Measurements from ENCODE around the gene BCAP29. TPM values are rescaled to one million over a fixed set of nuclear protein-coding genes. Genes with fewer than 3 reads are reported as not detected.

The BCAP29 gene
- total and polyA plus RNA-seq, 2 of the 4 experiments (the other 2 are of a cell fraction), result 33.0 to 35.1 TPM

- Histone ChIP-seq H3K36me3 (ENCODE audit: control insufficient read depth, insufficient read depth, low read length) (no peaks in the 10 kb centered on the region), H2AK9ac (replicated peaks; ENCODE audit: low read depth, low read length, poor library complexity) (no peak overlapping the region), H2BK20ac (ENCODE audit: low read depth, low read length) (no peak overlapping the region), H4K5ac (ENCODE audit: low read depth, low read length) (no peak overlapping the region), H3K27ac (ENCODE audit: insufficient read depth, low read length) (no peak overlapping the region), H3K9ac (ENCODE audit: low read depth, low read length) (no peak overlapping the region), H2AK5ac (ENCODE audit: low read depth, low read length) (no peak overlapping the region), H3K9me1 (ENCODE audit: insufficient read depth, low read length) (no peaks in the 10 kb centered on the region), H3K4me3 (ENCODE audit: insufficient read depth, low read depth, low read length) (no peak overlapping the region), H3K4me1 (ENCODE audit: control insufficient read depth, insufficient read depth, low read length) (no peaks in the 10 kb centered on the region), H3K27me3 (ENCODE audit: control insufficient read depth, insufficient read depth, low read length) (peaks cover 14% of the 10 kb centered on the region), H2BK15ac (ENCODE audit: low read depth, low read length) (no peak overlapping the region), H3K56ac (ENCODE audit: extremely low read depth, insufficient read depth, low read length) (no peak overlapping the region), H3K79me1 (ENCODE audit: low read depth in 1 of 2, low read length in 2 of 2) (no peaks in the 10 kb centered on the region), H2BK120ac (ENCODE audit: low read depth, low read length) (no peak overlapping the region), H3K9me3 (ENCODE audit: control insufficient read depth, insufficient read depth, low read length) (no peaks in the 10 kb centered on the region), H4K8ac (ENCODE audit: low read depth in 2 of 2, low read length in 2 of 2) (no peak overlapping the region), H3K4ac (ENCODE audit: low read depth, low read length) (no peak overlapping the region), H3K23ac (ENCODE audit: low read depth, low read length) (no peak overlapping the region), H3K14ac (replicated peaks; ENCODE audit: low read depth, low read length) (no peak overlapping the region), H3K18ac (ENCODE audit: low read depth, low read length) (no peak overlapping the region), H4K91ac (ENCODE audit: insufficient read depth, low read depth, low read length) (no peak overlapping the region), H2AFZ (replicated peaks; ENCODE audit: low read length, poor library complexity) (no peak overlapping the region), H2BK5ac (ENCODE audit: low read depth, low read length, poor library complexity, severe bottlenecking) (no peak overlapping the region), H3K4me2 (ENCODE audit: low read depth, low read length) (no peak overlapping the region), H4K20me1 (ENCODE audit: insufficient read depth, low read length) (no peaks in the 10 kb centered on the region)
- dilution Hi-C loops (cut with HindIII; ENCODE audit: low sequenced_read_pairs, unreplicated experiment) (no loop called here), in situ Hi-C loops (cut with MboI; ENCODE audit: low sequenced_read_pairs) (no loop called here), intact Hi-C loops (cut with micrococcal nuclease) (no loop called here)
- DNase-seq (no peak), ATAC-seq (ENCODE audit: low read depth) (no peak)
- CTCF ChIA-PET, result no interaction called here
- 33% methylated on average over 2 of the region's 3 CpGs; no CpG with 5 or more reads in 1 of the 2 experiments for WGBS, 2 experiments (ENCODE audit: extremely low coverage in 2 of 2, insufficient read length in 1 of 2)
- TF ChIP-seq ELK1 (IDR thresholded peaks at IDR 0.05; ENCODE audit: borderline replicate concordance, low read depth, low read length) (no peak), BHLHE40 (IDR thresholded peaks at IDR 0.05; ENCODE audit: low read depth, low read length) (no peak), NFE2L2 (IDR thresholded peaks at IDR 0.05; ENCODE audit: low read depth, low read length) (no peak)
- no TSS peak for BruUV-seq (replicated peaks)
- POLR2A ChIA-PET (ENCODE audit: unreplicated experiment), result no interaction called here
Measured at GRCh38 chr7:107667341-107667740, 87.3 kb downstream of the BCAP29 start.
